B cell (primary cell): ENCODE data around the gene ACOXL. TPM values are rescaled to one million over a fixed set of nuclear protein-coding genes. Genes with fewer than 3 reads are reported as not detected.

Experiments used
- ATAC-seq: fragments of 200-7000 bp; cut with Tn5 transposase; one replicate; pipeline ENCODE4 v1.10.0; 2021; ENCODE audit warnings: low read depth, mild to moderate bottlenecking, moderate number of reproducible peaks, moderate library complexity
- CTCF ChIA-PET: fragments of 350-600 bp; sonication (Branson Sonifier 250); formaldehyde crosslinking; loops from one replicate; lab custom pipeline; 2021; ENCODE audit warnings: antibody characterized with exemption, inconsistent platforms; lab: Charles Lee
- POLR2A ChIA-PET: fragments of 350-600 bp; sonication (Branson Sonifier 250); formaldehyde crosslinking; loops from one replicate; lab custom pipeline; 2021; ENCODE audit warnings: antibody characterized with exemption; lab: Charles Lee
- DNase-seq: peaks from one replicate; pipeline ENCODE4 v3.0.0; 2013
- H2AFZ ChIP-seq: 2 replicates; pipeline ENCODE4 v1.6.1; 2012; ENCODE audit warnings: mild to moderate bottlenecking, low read depth, low read length; ENCODE audit not compliant: insufficient read depth, poor library complexity, severe bottlenecking
- H3K27ac ChIP-seq, 2 donors: 1 replicate in 1 of 2; 2 replicates in 1 of 2; pipeline ENCODE4 v1.5.1; 2012 to 2013; ENCODE audit warnings: low read length in 2 of 2, mild to moderate bottlenecking in 2 of 2, moderate library complexity in 1 of 2
- H3K27me3 ChIP-seq, 4 experiments: fragments of 200-600 bp in 1 of 4; sonication (generic) in 1 of 4; replicated peaks in 1 of 4; 1 replicate in 2 of 4; 2 replicates in 2 of 4; pipeline versions ENCODE4 v1.6.1 to v1.7.0; 2013 to 2016; ENCODE audit warnings: low read length in 3 of 4, mild to moderate bottlenecking in 2 of 4, mixed read lengths in 1 of 4, moderate library complexity in 1 of 4; ENCODE audit not compliant: insufficient read depth in 4 of 4, control insufficient read depth in 3 of 4; ENCODE audit errors: control extremely low read depth in 1 of 4
- H3K36me3 ChIP-seq, 2 experiments: replicated peaks in 1 of 2; 1 replicate in 1 of 2; 2 replicates in 1 of 2; pipeline versions ENCODE4 v1.6.1 to v1.7.1; 2013; ENCODE audit warnings: low read length in 1 of 2; ENCODE audit not compliant: insufficient read depth in 2 of 2, control insufficient read depth in 1 of 2; ENCODE audit errors: control extremely low read depth in 1 of 2, extremely low read depth in 1 of 2
- H3K4me1 ChIP-seq, 2 donors: fragments of 200-600 bp in 1 of 2; sonication (generic) in 1 of 2; 1 replicate in 1 of 2; 2 replicates in 1 of 2; pipeline versions ENCODE4 v1.5.1 to v1.6.1; 2013 to 2017; ENCODE audit warnings: low read length in 2 of 2; ENCODE audit not compliant: control insufficient read depth in 2 of 2, insufficient read depth in 2 of 2
- H3K4me2 ChIP-seq: replicated peaks from 2 replicates; pipeline ENCODE3; 2012; ENCODE audit warnings: mild to moderate bottlenecking, low read depth, low read length; ENCODE audit not compliant: poor library complexity, severe bottlenecking
- H3K4me3 ChIP-seq, 5 experiments: fragments of 200-600 bp in 1 of 5; sonication (generic) in 1 of 5; 1 replicate in 3 of 5; 2 replicates in 2 of 5; pipeline versions ENCODE4 v1.5.1 to v1.7.0; 2011 to 2016; ENCODE audit warnings: low read length in 4 of 5, mild to moderate bottlenecking in 4 of 5, low read depth in 2 of 5, control low read depth in 1 of 5, moderate library complexity in 1 of 5; ENCODE audit not compliant: insufficient read depth in 1 of 5; ENCODE audit errors: control extremely low read depth in 1 of 5, extremely low read depth in 1 of 5
- H3K79me2 ChIP-seq: fragments of 200-600 bp; sonication (generic); one replicate; pipeline ENCODE4 v1.6.0; 2016; ENCODE audit warnings: low read length; ENCODE audit not compliant: control insufficient read depth, insufficient read depth
- H3K9ac ChIP-seq: fragments of 200-600 bp; sonication (generic); 2 replicates; pipeline ENCODE4 v1.6.1; 2017; ENCODE audit warnings: mild to moderate bottlenecking, low read length, moderate library complexity
- H3K9me3 ChIP-seq, 3 donors: one replicate each; pipeline versions ENCODE4 v1.6.1 to v1.7.1; 2013; ENCODE audit warnings: low read length in 2 of 3; ENCODE audit not compliant: control insufficient read depth in 2 of 3, insufficient read depth in 1 of 3; ENCODE audit errors: control extremely low read depth in 1 of 3
- H4K20me1 ChIP-seq: 2 replicates; pipeline ENCODE4 v1.6.0; 2012; ENCODE audit warnings: mild to moderate bottlenecking, low read length; ENCODE audit not compliant: insufficient read depth, control insufficient read depth, poor library complexity, severe bottlenecking
- H3K27ac Mint-ChIP-seq: one replicate; pipeline ENCODE4 v1.8.0; 2021; ENCODE audit warnings: mixed read lengths
- H3K27me3 Mint-ChIP-seq: one replicate; pipeline ENCODE4 v1.8.0; 2021; ENCODE audit warnings: mixed read lengths
- H3K4me1 Mint-ChIP-seq: one replicate; pipeline ENCODE4 v1.8.0; 2021; ENCODE audit warnings: mixed read lengths
- H3K4me3 Mint-ChIP-seq: one replicate; pipeline ENCODE4 v1.8.0; 2021; ENCODE audit warnings: mixed read lengths
- H3K9me3 Mint-ChIP-seq: one replicate; pipeline ENCODE4 v1.8.0; 2022; ENCODE audit warnings: mixed read lengths; ENCODE audit not compliant: insufficient read depth
- CTCF ChIP-seq: fragments of 200-600 bp; IDR thresholded peaks from one replicate; pipeline ENCODE4 v1.8.0; 2022; ENCODE audit warnings: antibody characterized with exemption, mild to moderate bottlenecking
- EZH2 ChIP-seq: IDR thresholded peaks from 2 replicates; pipeline ENCODE4 v1.6.1; 2012; ENCODE audit warnings: borderline replicate concordance, low read depth, mild to moderate bottlenecking, moderate library complexity, low read length; ENCODE audit not compliant: insufficient read depth, poor library complexity, severe bottlenecking
- WGBS: methylation state at CpG from one replicate; pipeline ENCODE4 v1.1.5; 2013; ENCODE audit warnings: missing lambda C conversion rate; ENCODE audit not compliant: insufficient coverage; 5-methylcytosine and 5-hydroxymethylcytosine counted together
- intact Hi-C: fragments of 100-400 bp; cut with micrococcal nuclease; formaldehyde crosslinking; loops from one replicate; pipeline ENCODE4 v1.10.0; 2022
- polyA plus RNA-seq: library from polyadenylated mRNA; depleted of rRNA; stranded (reverse); fragments of >200 nt; gene quantifications from 2 replicates; pipeline ENCODE4 v1.2.3, GENCODE V29; 2012
- total RNA-seq, 2 donors: library from RNA; stranded (reverse); fragments of 120-200 nt in 1 of 2; gene quantifications; 1 replicate in 1 of 2; 2 replicates in 1 of 2; pipeline versions ENCODE4 v1.2.3 to v1.2.4, GENCODE V29; 2013 to 2022

Gene ACOXL
- total and polyA plus RNA-seq, 2 donors (not counting 1 experiment from before 2014, with no cell fraction given), result 0.06 TPM; not detected in 1

- Mint-ChIP-seq H3K4me1 (no peaks in the 10 kb centered on the region), H3K4me3 (no peak overlapping the region), H3K27me3 (peaks cover 23% of the 10 kb centered on the region), H3K9me3 (no peaks in the 10 kb centered on the region), H3K27ac (no peak overlapping the region)
- peaks cover 0 to 14% (median 5%) of the 10 kb centered on the region in 4 experiments for H3K27me3 ChIP-seq
- H3K36me3 ChIP-seq, result no peaks in the 10 kb centered on the region
- no peaks in the 10 kb centered on the region for H3K4me1 ChIP-seq
- H3K9me3 ChIP-seq, result no peaks in the 10 kb centered on the region
- no CpG with 5 or more reads among the region's 2 CpGs for WGBS
- no peak for TF ChIP-seq CTCF
- no peak for TF ChIP-seq EZH2
- POLR2A ChIA-PET, result no interaction called here
- no peak overlapping the region for H2AFZ ChIP-seq
- CTCF ChIA-PET, result no interaction called here
- intact Hi-C loops, result no loop called here
- H3K4me3 ChIP-seq, result no peak overlapping the region
- H3K9ac ChIP-seq, result no peak overlapping the region
- H3K27ac ChIP-seq, result no peak overlapping the region
- DNase-seq (no peak), ATAC-seq (no peak)
- H3K4me2 ChIP-seq, result no peak overlapping the region
- H3K79me2 ChIP-seq, result no peaks in the 10 kb centered on the region
- H4K20me1 ChIP-seq, result no peaks in the 10 kb centered on the region
Measured at GRCh38 chr2:111108745-111109271, 376.4 kb downstream of the ACOXL start.

- H3K27ac ChIP-seq, result no peak overlapping the region
- H3K4me2 ChIP-seq, result no peak overlapping the region
- Mint-ChIP-seq H3K4me3 (no peak overlapping the region), H3K27me3 (peaks cover 35% of the 10 kb centered on the region), H3K9me3 (no peaks in the 10 kb centered on the region), H3K4me1 (no peaks in the 10 kb centered on the region), H3K27ac (no peak overlapping the region)
- no peak overlapping the region for H2AFZ ChIP-seq
- no peaks in the 10 kb centered on the region for H3K9me3 ChIP-seq
- no peaks in the 10 kb centered on the region for H3K79me2 ChIP-seq
- CTCF ChIA-PET, result no interaction called here
- peaks cover 0 to 22% (median 7%) of the 10 kb centered on the region in 4 experiments for H3K27me3 ChIP-seq
- H3K4me1 ChIP-seq, result no peaks in the 10 kb centered on the region
- no peak overlapping the region for H3K9ac ChIP-seq
- intact Hi-C loops, result no loop called here
- POLR2A ChIA-PET, result no interaction called here
- no peaks in the 10 kb centered on the region for H3K36me3 ChIP-seq
- H3K4me3 ChIP-seq, result no peak overlapping the region
- no peaks in the 10 kb centered on the region for H4K20me1 ChIP-seq
- TF ChIP-seq EZH2 (no peak), CTCF (no peak)
- 100% methylated on average over 1 of the region's 4 CpGs for WGBS
- ATAC-seq, result no peak
- DNase-seq, result no peak
Measured at GRCh38 chr2:111111101-111111755, 378.9 kb downstream of the ACOXL start.
